Lower leg skin (tissue), 3 donors: Measurements from ENCODE around the gene OBSL1.

ENCODE experiments used
- CTCF ChIP-seq, 3 donors: fragments of 450-650 bp; IDR thresholded peaks; one replicate each; pipeline ENCODE4 v1.5.1; 2016; ENCODE audit warnings: antibody characterized with exemption in 3 of 3, mild to moderate bottlenecking in 3 of 3, moderate library complexity in 2 of 3
- POLR2A ChIP-seq, 2 donors: fragments of 450-650 bp; IDR thresholded peaks; one replicate each; pipeline ENCODE4 v1.6.1; 2016 to 2017; ENCODE audit warnings: antibody characterized with exemption in 2 of 2, mild to moderate bottlenecking in 1 of 2, moderate library complexity in 1 of 2

- no peak for TF ChIP-seq CTCF (IDR thresholded peaks at IDR 0.05)
- TF ChIP-seq POLR2A (IDR thresholded peaks at IDR 0.05): no peak
Measured at GRCh38 chr2:219515874-219516629, 55.3 kb downstream of the OBSL1 start.
